GM12878 (cell line): Measurements from ENCODE around the gene CR2. TPM values are rescaled to one million over a fixed set of nuclear protein-coding genes. Genes with fewer than 3 reads are reported as not detected.

Experiments used
- ATF2 ChIP-seq: IDR thresholded peaks from 2 replicates; pipeline ENCODE4 v1.6.1; 2012; ENCODE audit warnings: low read length, inconsistent platforms
- ATF3 ChIP-seq: IDR thresholded peaks from 2 replicates; pipeline ENCODE4 v1.6.1; 2011; ENCODE audit warnings: low read depth, mild to moderate bottlenecking, low read length, moderate library complexity, borderline replicate concordance; ENCODE audit errors: extremely low read depth
- BRCA1 ChIP-seq: IDR thresholded peaks from 2 replicates; pipeline ENCODE4 v1.6.1; 2011; ENCODE audit warnings: low read depth, low read length, improper control_type of control experiment
- CHD2 ChIP-seq: IDR thresholded peaks from 2 replicates; pipeline ENCODE4 v1.6.1; 2011; ENCODE audit warnings: low read depth, low read length, improper control_type of control experiment, borderline replicate concordance
- CTCF ChIP-seq, 3 experiments: IDR thresholded peaks in 2 of 3; conservative IDR thresholded peaks in 1 of 3; 2 replicates each; pipeline ENCODE4 v1.5.1; 2011; ENCODE audit warnings: low read depth in 3 of 3, low read length in 3 of 3, mild to moderate bottlenecking in 3 of 3, control low read depth in 2 of 3, moderate library complexity in 2 of 3, inconsistent platforms in 1 of 3, mixed read lengths in 1 of 3; ENCODE audit not compliant: control insufficient read depth in 2 of 3, insufficient read depth in 1 of 3; ENCODE audit errors: extremely low read depth in 1 of 3
- DPF2 ChIP-seq: fragments of 450-650 bp; IDR thresholded peaks from 2 replicates; pipeline ENCODE4 v1.6.1; 2017; ENCODE audit warnings: mild to moderate bottlenecking
- FOS ChIP-seq: IDR thresholded peaks from 3 replicates; pipeline ENCODE4 v1.6.1; 2011; ENCODE audit warnings: borderline replicate concordance; ENCODE audit not compliant: insufficient read length; ENCODE audit errors: extremely low read depth
- HDGF ChIP-seq: fragments of 450-650 bp; IDR thresholded peaks from 2 replicates; pipeline ENCODE4 v1.6.1; 2016; ENCODE audit warnings: antibody characterized with exemption
- JUNB ChIP-seq: IDR thresholded peaks from 2 replicates; pipeline ENCODE4 v1.6.1; 2016; ENCODE audit warnings: antibody characterized with exemption, mild to moderate bottlenecking
- KLF5 ChIP-seq: fragments of 450-650 bp; IDR thresholded peaks from 2 replicates; pipeline ENCODE4 v1.6.1; 2014; ENCODE audit warnings: mild to moderate bottlenecking; ENCODE audit not compliant: partially characterized antibody
- MAX ChIP-seq: IDR thresholded peaks from 2 replicates; pipeline ENCODE4 v1.6.1; 2012; ENCODE audit warnings: low read depth, low read length, improper control_type of control experiment
- PAX8 ChIP-seq: fragments of 450-650 bp; IDR thresholded peaks from 2 replicates; pipeline ENCODE4 v1.6.1; 2017; ENCODE audit warnings: mild to moderate bottlenecking, moderate library complexity
- POLR2AphosphoS2 ChIP-seq: IDR thresholded peaks from 2 replicates; pipeline ENCODE4 v1.6.1; 2011; ENCODE audit warnings: low read depth, mild to moderate bottlenecking, low read length, improper control_type of control experiment, moderate library complexity
- USF2 ChIP-seq: IDR thresholded peaks from 2 replicates; pipeline ENCODE4 v1.6.1; 2011; ENCODE audit warnings: low read depth, low read length, improper control_type of control experiment, borderline replicate concordance
- ZNF274 ChIP-seq: IDR thresholded peaks from one replicate; pipeline ENCODE4 v1.8.0; 2011; ENCODE audit not compliant: insufficient read length, insufficient read depth
- ZNF592 ChIP-seq: fragments of 450-650 bp; IDR thresholded peaks from 2 replicates; pipeline ENCODE4 v1.6.1; 2017; ENCODE audit warnings: mild to moderate bottlenecking, moderate library complexity
- polyA plus RNA-seq, 11 experiments: library from polyadenylated mRNA; depleted of rRNA in 4 of 11; unstranded in 6 of 11; stranded (reverse) in 5 of 11; fragments of >200 nt; fragmentation: Nextera tagmentation in 4 of 11; fragmentation: Illumina TruSeq in 1 of 11; extraction: Ambion mirVana in 4 of 11; extraction: Trizol in 1 of 11; gene quantifications; 1 replicate in 1 of 11; 2 replicates in 10 of 11; pipeline versions ENCODE4 v1.2.1 to v1.2.3, GENCODE V29; 2011 to 2016; ENCODE audit warnings: inconsistent platforms in 2 of 11, missing spikeins in 2 of 11, low read depth in 1 of 11
- total RNA-seq, 4 experiments: library from RNA; depleted of rRNA in 3 of 4; stranded (reverse); fragments of >200 nt in 3 of 4; fragmentation: Illumina TruSeq in 1 of 4; extraction: Trizol in 1 of 4; gene quantifications; 2 replicates each; pipeline versions ENCODE4 v1.2.1 to v1.2.3, GENCODE V29; 2013 to 2021
- TF ChIP-seq, protein P1 (sequence below): fragments of 450-650 bp; IDR thresholded peaks from 2 replicates; pipeline ENCODE4 v1.6.1; 2017; ENCODE audit warnings: mild to moderate bottlenecking, moderate library complexity

Gene CR2
- total and polyA plus RNA-seq, 10 of the 15 experiments (the other 5 are each of a cell fraction or from before 2014, with no cell fraction given), result 2.2 to 72.8 (median 50.6) TPM

- TF ChIP-seq MAX, result no peak
- TF ChIP-seq USF2, result no peak
- TF ChIP-seq PAX8, result no peak
- peak; percentile 86 for TF ChIP-seq ATF2
- TF ChIP-seq ZNF592, result no peak
- TF ChIP-seq ZNF274, result no peak
- TF ChIP-seq JUNB, result peak; percentile 50
- TF ChIP-seq DPF2, result peak; percentile 78
- no peak for TF ChIP-seq ATF3
- TF ChIP-seq, protein P1, sequence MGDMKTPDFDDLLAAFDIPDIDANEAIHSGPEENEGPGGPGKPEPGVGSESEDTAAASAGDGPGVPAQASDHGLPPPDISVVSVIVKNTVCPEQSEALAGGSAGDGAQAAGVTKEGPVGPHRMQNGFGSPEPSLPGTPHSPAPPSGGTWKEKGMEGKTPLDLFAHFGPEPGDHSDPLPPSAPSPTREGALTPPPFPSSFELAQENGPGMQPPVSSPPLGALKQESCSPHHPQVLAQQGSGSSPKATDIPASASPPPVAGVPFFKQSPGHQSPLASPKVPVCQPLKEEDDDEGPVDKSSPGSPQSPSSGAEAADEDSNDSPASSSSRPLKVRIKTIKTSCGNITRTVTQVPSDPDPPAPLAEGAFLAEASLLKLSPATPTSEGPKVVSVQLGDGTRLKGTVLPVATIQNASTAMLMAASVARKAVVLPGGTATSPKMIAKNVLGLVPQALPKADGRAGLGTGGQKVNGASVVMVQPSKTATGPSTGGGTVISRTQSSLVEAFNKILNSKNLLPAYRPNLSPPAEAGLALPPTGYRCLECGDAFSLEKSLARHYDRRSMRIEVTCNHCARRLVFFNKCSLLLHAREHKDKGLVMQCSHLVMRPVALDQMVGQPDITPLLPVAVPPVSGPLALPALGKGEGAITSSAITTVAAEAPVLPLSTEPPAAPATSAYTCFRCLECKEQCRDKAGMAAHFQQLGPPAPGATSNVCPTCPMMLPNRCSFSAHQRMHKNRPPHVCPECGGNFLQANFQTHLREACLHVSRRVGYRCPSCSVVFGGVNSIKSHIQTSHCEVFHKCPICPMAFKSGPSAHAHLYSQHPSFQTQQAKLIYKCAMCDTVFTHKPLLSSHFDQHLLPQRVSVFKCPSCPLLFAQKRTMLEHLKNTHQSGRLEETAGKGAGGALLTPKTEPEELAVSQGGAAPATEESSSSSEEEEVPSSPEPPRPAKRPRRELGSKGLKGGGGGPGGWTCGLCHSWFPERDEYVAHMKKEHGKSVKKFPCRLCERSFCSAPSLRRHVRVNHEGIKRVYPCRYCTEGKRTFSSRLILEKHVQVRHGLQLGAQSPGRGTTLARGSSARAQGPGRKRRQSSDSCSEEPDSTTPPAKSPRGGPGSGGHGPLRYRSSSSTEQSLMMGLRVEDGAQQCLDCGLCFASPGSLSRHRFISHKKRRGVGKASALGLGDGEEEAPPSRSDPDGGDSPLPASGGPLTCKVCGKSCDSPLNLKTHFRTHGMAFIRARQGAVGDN, result peak; percentile 73
- no peak for TF ChIP-seq BRCA1
- TF ChIP-seq HDGF, result no peak
- no peak for TF ChIP-seq KLF5
- no peak for TF ChIP-seq CTCF (IDR thresholded peaks at IDR 0.05 in 2 of 3, conservative IDR thresholded peaks at IDR 0.05 in 1 of 3; ENCODE audit: control insufficient read depth in 2 of 3, extremely low read depth in 1 of 3, insufficient read depth in 1 of 3, low read depth in 3 of 3, low read length in 3 of 3)
- no peak for TF ChIP-seq FOS
- TF ChIP-seq CHD2, result no peak
- TF ChIP-seq POLR2AphosphoS2, result no peak
Observed at GRCh38 chr1:207414606-207415108, 39.5 kb upstream of the CR2 start (continued).
